ENCODE results near the gene TRPC6. TPM values are rescaled to one million over a fixed set of nuclear protein-coding genes. Genes with fewer than 3 reads are reported as not detected.
A peak's percentile ranks its signal among the peaks of the same experiment; 100 is the strongest.
"Not testable (repeated sequence)": the region's sequence is repeated elsewhere in the genome, so short reads cannot be mapped to it uniquely, and the experiment has no call there.

Gene TRPC6
- total RNA-seq, 2 donors from 2014 or later, result 0.28 to 0.93 TPM

- no peaks in the 10 kb centered on the region for H3K27me3 ChIP-seq
- H3K27ac ChIP-seq, result no peak overlapping the region
- H3K9me3 ChIP-seq, result no peaks in the 10 kb centered on the region
- H3K4me3 ChIP-seq, result no peak overlapping the region
- no peaks in the 10 kb centered on the region for H3K36me3 ChIP-seq
- H3K4me1 ChIP-seq, result no peaks in the 10 kb centered on the region
- TF ChIP-seq, protein P1, sequence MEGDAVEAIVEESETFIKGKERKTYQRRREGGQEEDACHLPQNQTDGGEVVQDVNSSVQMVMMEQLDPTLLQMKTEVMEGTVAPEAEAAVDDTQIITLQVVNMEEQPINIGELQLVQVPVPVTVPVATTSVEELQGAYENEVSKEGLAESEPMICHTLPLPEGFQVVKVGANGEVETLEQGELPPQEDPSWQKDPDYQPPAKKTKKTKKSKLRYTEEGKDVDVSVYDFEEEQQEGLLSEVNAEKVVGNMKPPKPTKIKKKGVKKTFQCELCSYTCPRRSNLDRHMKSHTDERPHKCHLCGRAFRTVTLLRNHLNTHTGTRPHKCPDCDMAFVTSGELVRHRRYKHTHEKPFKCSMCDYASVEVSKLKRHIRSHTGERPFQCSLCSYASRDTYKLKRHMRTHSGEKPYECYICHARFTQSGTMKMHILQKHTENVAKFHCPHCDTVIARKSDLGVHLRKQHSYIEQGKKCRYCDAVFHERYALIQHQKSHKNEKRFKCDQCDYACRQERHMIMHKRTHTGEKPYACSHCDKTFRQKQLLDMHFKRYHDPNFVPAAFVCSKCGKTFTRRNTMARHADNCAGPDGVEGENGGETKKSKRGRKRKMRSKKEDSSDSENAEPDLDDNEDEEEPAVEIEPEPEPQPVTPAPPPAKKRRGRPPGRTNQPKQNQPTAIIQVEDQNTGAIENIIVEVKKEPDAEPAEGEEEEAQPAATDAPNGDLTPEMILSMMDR (IDR thresholded peaks at IDR 0.05), result no peak
- no peak for DNase-seq (ENCODE audit: low spot score)
Observed at GRCh38 chr11:101466352-101466751, 117.5 kb downstream of the TRPC6 start.

DNA sequence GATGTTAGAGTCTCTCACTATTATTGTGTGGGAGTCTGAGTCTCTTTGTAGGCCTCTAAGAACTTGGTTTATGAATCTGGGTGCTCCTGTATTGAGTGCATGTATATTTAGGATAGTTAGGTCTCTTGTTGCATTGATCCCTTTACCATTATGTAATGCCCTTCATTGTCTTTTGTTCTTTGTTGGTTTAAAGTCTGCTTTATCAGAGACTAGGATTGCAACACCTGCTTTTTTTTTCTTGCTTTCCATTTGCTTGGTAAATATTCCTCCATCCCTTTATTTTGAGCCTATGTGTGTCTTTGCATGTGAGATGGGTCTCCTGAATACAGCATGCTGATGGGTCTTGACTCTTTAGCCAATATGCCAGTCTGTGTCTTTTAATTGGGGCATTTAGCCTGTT, 119.4 kb downstream of the TRPC6 start:
- DNase-seq (ENCODE audit: low spot score); H3K9me3 ChIP-seq; H3K36me3 ChIP-seq; H3K4me1 ChIP-seq; H3K27ac ChIP-seq; H3K27me3 ChIP-seq; H3K4me3 ChIP-seq: not testable (repeated sequence)

DNA sequence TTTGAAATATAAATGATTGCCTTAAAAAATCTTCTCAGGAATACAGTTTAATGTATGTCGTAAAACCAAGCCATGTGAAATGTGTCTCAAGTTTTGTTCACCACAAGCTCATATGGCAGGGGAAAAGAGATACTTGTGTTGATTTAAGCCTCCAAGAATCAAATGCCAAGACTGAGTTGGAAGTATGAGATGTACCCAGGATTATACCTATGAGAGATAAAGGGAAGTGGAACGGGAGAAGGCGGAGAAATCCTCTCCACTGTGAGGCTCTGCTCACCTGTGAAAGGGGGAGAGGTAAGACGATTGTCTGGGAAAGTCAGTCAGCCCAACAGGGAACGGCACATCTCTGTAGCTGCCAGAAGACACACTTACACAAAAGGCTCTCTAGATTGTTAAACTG, 124.8 kb downstream of the TRPC6 start:
- TF ChIP-seq, protein P1 (IDR thresholded peaks at IDR 0.05), result no peak
- no peaks in the 10 kb centered on the region for H3K27me3 ChIP-seq
- no peaks in the 10 kb centered on the region for H3K36me3 ChIP-seq
- DNase-seq (ENCODE audit: low spot score), result no peak
- no peak overlapping the region for H3K27ac ChIP-seq
- no peaks in the 10 kb centered on the region for H3K9me3 ChIP-seq
- H3K4me1 ChIP-seq, result no peaks in the 10 kb centered on the region
- no peak overlapping the region for H3K4me3 ChIP-seq

GRCh38 chr11:101458161-101458560, 125.6 kb downstream of the TRPC6 start:
- Histone ChIP-seq H3K4me3 (no peak overlapping the region), H3K9me3 (no peaks in the 10 kb centered on the region), H3K36me3 (no peaks in the 10 kb centered on the region), H3K27me3 (no peaks in the 10 kb centered on the region), H3K27ac (no peak overlapping the region), H3K4me1 (no peaks in the 10 kb centered on the region)
- TF ChIP-seq, protein P1 (IDR thresholded peaks at IDR 0.05), result no peak
- no peak for DNase-seq (ENCODE audit: low spot score)

DNA sequence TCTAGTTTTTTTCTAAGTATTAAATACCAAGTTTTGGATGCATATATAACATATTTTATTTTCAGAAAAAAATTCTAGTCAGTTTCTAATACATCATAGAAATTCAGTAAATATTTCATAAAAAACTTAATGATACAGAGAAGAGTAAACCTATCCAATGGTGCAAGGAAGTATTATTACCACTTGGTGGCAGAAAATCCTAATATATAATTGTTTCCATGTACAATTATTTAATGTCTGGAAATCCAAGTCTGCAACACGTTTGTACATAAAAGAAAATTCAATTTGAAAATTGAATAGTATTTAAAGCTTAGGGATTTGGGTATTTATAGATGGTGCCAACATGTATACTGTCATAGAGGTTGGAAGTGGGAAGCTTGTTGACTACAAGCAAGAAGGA, 127.0 kb downstream of the TRPC6 start:
- Histone ChIP-seq H3K9me3 (no peaks in the 10 kb centered on the region), H3K4me1 (no peaks in the 10 kb centered on the region), H3K27ac (no peak overlapping the region), H3K27me3 (no peaks in the 10 kb centered on the region), H3K36me3 (no peaks in the 10 kb centered on the region), H3K4me3 (no peak overlapping the region)
- DNase-seq (ENCODE audit: low spot score), result no peak
- TF ChIP-seq, protein P1 (IDR thresholded peaks at IDR 0.05), result peak in 1 of 2 donors; percentile 58

DNA sequence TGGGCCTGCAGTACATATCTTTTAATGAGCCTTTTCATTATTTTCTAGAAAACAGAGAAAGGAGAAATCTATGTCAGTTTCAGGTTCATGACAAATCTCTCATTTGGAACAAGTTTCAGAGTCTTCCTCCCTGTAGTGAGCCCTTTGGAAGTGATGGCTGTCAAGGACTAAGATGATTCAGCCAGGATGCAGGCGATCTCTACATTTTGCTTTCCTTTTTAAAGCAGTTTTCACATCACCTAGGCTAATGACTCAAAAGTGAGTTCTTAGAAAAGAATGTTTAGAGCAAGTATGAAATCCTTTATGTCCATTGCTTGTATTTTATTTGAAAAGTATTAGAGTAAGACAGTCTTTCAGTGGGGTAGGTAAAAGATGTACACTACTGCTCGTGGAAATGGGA, 130.1 kb downstream of the TRPC6 start:
- no peak overlapping the region for H3K27ac ChIP-seq
- H3K4me3 ChIP-seq, result no peak overlapping the region
- no peaks in the 10 kb centered on the region for H3K27me3 ChIP-seq
- no peak for DNase-seq (ENCODE audit: low spot score)
- no peaks in the 10 kb centered on the region for H3K9me3 ChIP-seq
- TF ChIP-seq, protein P1 (IDR thresholded peaks at IDR 0.05), result no peak
- H3K4me1 ChIP-seq, result no peaks in the 10 kb centered on the region
- no peaks in the 10 kb centered on the region for H3K36me3 ChIP-seq

Data from right atrium auricular region (tissue), 2 donors.